Adrenal gland (tissue), 12 donors: ENCODE measurements around the gene USP2. TPM values are rescaled to one million over a fixed set of nuclear protein-coding genes. Genes with fewer than 3 reads are reported as not detected.

Experiments
- DNase-seq, 7 donors: peaks; one replicate each; pipeline ENCODE4 v3.0.0-alpha.2; 2019 to 2020
- H3K27ac ChIP-seq, 5 donors: fragments of 200-600 bp; sonication (generic) in 4 of 5; 1 replicate in 3 of 5; 2 replicates in 2 of 5; pipeline versions ENCODE4 v1.5.1 to v1.8.0; 2016 to 2020; ENCODE audit warnings: mild to moderate bottlenecking in 1 of 5
- H3K27me3 ChIP-seq: fragments of 200-600 bp; 2 replicates; pipeline ENCODE4 v1.8.0; 2021
- H3K36me3 ChIP-seq, 2 donors: fragments of 200-600 bp; replicated peaks in 1 of 2; 1 replicate in 1 of 2; 2 replicates in 1 of 2; pipeline versions ENCODE4 v1.5.1 to v1.8.0; 2018 to 2022
- H3K4me1 ChIP-seq, 2 donors: fragments of 200-600 bp; replicated peaks in 1 of 2; 1 replicate in 1 of 2; 2 replicates in 1 of 2; pipeline versions ENCODE4 v1.5.1 to v1.8.0; 2018 to 2021
- H3K4me3 ChIP-seq, 4 donors: fragments of 200-600 bp; sonication (generic) in 3 of 4; one replicate each; pipeline ENCODE4 v1.5.1; 2016 to 2018
- H3K9me3 ChIP-seq, 3 donors: fragments of 200-600 bp; sonication (generic) in 1 of 3; replicated peaks in 1 of 3; 1 replicate in 2 of 3; 2 replicates in 1 of 3; pipeline versions ENCODE4 v1.5.1 to v1.8.0; 2016 to 2021
- CTCF ChIP-seq, 6 experiments: fragments of 450-650 bp in 4 of 6; fragments of 200-600 bp in 2 of 6; sonication (generic) in 1 of 6; IDR thresholded peaks; 1 replicate in 5 of 6; 2 replicates in 1 of 6; pipeline versions ENCODE4 v1.5.1 to v1.8.0; 2016 to 2021; ENCODE audit warnings: antibody characterized with exemption in 6 of 6, mild to moderate bottlenecking in 2 of 6, moderate library complexity in 1 of 6
- POLR2A ChIP-seq, 2 donors: fragments of 450-650 bp; IDR thresholded peaks; one replicate each; pipeline ENCODE4 v1.6.1; 2017; ENCODE audit warnings: antibody characterized with exemption in 2 of 2, mild to moderate bottlenecking in 2 of 2, moderate library complexity in 1 of 2
- WGBS, 4 donors: extraction: QIAGEN DNeasy Blood & Tissue Kit in 2 of 4; methylation state at CpG; one replicate each; pipeline versions ENCODE4 v1.1.5 to v1.1.7; 2013 to 2017; 5-methylcytosine and 5-hydroxymethylcytosine counted together
- intact Hi-C, 2 donors: fragments of 100-400 bp; cut with DNase I; formaldehyde crosslinking; loops; one replicate each; pipeline versions ENCODE4 v1.14.1 to v1.15.0; 2022 to 2023
- polyA plus RNA-seq, 3 donors: library from polyadenylated mRNA; stranded (reverse); fragments of 200-250 nt in 2 of 3; fragments of 350-450 nt in 1 of 3; fragmentation: Illumina TruSeq in 1 of 3; extraction: RNeasy Lipid Tissue Mini Kit (QIAGEN cat#74804) in 1 of 3; gene quantifications; one replicate each; pipeline ENCODE4 v1.2.3, GENCODE V29; 2013 to 2014
- total RNA-seq, 9 donors: library from RNA; depleted of rRNA in 4 of 9; stranded (reverse); fragments of >200 nt in 4 of 9; fragments of 120-200 nt in 1 of 9; fragmentation: NEBNext Ultra II Directional in 1 of 9; extraction: Animal tissue kit (Norgen Biotek cat#: 25700) in 1 of 9; gene quantifications; one replicate each; pipeline versions ENCODE4 v1.1.0 to v1.2.4, GENCODE V29; 2013 to 2023
- donor health status: healthy with polysubstance abuse.
- donor health status: Bipolar disorder and iron deficiency.
- donor health status: DM: yes; HTN: yes; CAD: no.
- donor health status: DM: no; HTN: no; CAD: no.
- donor health status: DM: no; HTN: no; CAD: no.
- donor health status: DM: yes; HTN: yes; CAD: no.

USP2 gene
- total and polyA plus RNA-seq, 12 donors: 1.8 to 28.7 (median 9.3) TPM

GRCh38 chr11:119317592-119318239 is 63.8 kb downstream of the USP2 start:
- Histone ChIP-seq H3K4me1 (peaks cover 20 to 46% of the 10 kb centered on the region in 2 donors), H3K27ac (peak overlapping the region in 2 of 5 donors; percentile 68 to 72), H3K4me3 (peak overlapping the region in 1 of 4 donors; percentile 63), H3K36me3 (no peaks in the 10 kb centered on the region), H3K27me3 (peaks cover 4% of the 10 kb centered on the region), H3K9me3 (no peaks in the 10 kb centered on the region)
- 75 to 83% (median 77%) methylated on average over 9 to 14 of the region's 14 CpGs for WGBS, 4 donors
- no peak for TF ChIP-seq CTCF (IDR thresholded peaks at IDR 0.05)
- TF ChIP-seq POLR2A (IDR thresholded peaks at IDR 0.05): no peak
- intact Hi-C loops: no loop called here
- no peak for DNase-seq

- no peak for TF ChIP-seq CTCF (IDR thresholded peaks at IDR 0.05)
- TF ChIP-seq POLR2A (IDR thresholded peaks at IDR 0.05): peak in 1 of 2 donors; percentile 41
- H3K4me3 ChIP-seq: peak within 1 kb of the TSS in 2 of 4 donors; percentile 13 to 63
- H3K36me3 ChIP-seq: no peaks in the 10 kb centered on the region
- H3K4me1 ChIP-seq: peaks cover 20 to 45% of the 10 kb centered on the region in 2 donors
- peak within 1 kb of the TSS in 2 of 5 donors; percentile 68 to 72 for H3K27ac ChIP-seq
- peak in 3 of 7 donors; percentile 24 to 56 (median 33) for DNase-seq
- H3K9me3 ChIP-seq: no peaks in the 10 kb centered on the region
- intact Hi-C loops: no loop called here
- WGBS, 4 donors: 0 to 32% (median 5%) methylated on average over 3 to 71 of the region's 74 CpGs
- H3K27me3 ChIP-seq: peaks cover 4% of the 10 kb centered on the region
These were observed 64.5 kb downstream of the USP2 start, which contains the start of gene MCAM for GRCh38 chr11:119316729-119317591. Gene MCAM (minus strand): TSS chr11:119317130. CDS start chr11:119317101, 29 bp downstream.

GRCh38 chr11:119316016-119316728 is 65.3 kb downstream of the USP2 start:
- Histone ChIP-seq H3K4me3 (peak overlapping the region in 2 of 4 donors; percentile 13 to 63), H3K9me3 (no peaks in the 10 kb centered on the region), H3K36me3 (no peaks in the 10 kb centered on the region), H3K4me1 (peaks cover 17 to 38% of the 10 kb centered on the region in 2 donors), H3K27ac (peak overlapping the region in 2 of 5 donors; percentile 49 to 72), H3K27me3 (peaks cover 4% of the 10 kb centered on the region)
- peak; percentile 58 to 74 (median 66) for DNase-seq
- TF ChIP-seq POLR2A (IDR thresholded peaks at IDR 0.05): no peak
- no peak for TF ChIP-seq CTCF (IDR thresholded peaks at IDR 0.05)
- WGBS, 4 donors: 0 to 1% (median 0%) methylated on average over 17 to 46 of the region's 46 CpGs; no CpG with 5 or more reads in 1 of the 4 donors
- intact Hi-C loops: no loop called here
